GM23338 (cell line): ENCODE measurements around the gene MAGI3. TPM values are rescaled to one million over a fixed set of nuclear protein-coding genes. Genes with fewer than 3 reads are reported as not detected.

Experiments
- ATAC-seq: fragments of 200-7000 bp; cut with Tn5 transposase; 3 replicates; pipeline ENCODE4 v1.9.1; 2020
- DNase-seq: peaks from one replicate; pipeline ENCODE4 v3.0.0-alpha.2; 2015; ENCODE audit warnings: low spot score
- H2AFZ ChIP-seq: fragments of 200-600 bp; sonication (generic); 2 replicates; pipeline ENCODE4 v1.8.0; 2016; ENCODE audit warnings: antibody characterized with exemption, mild to moderate bottlenecking, moderate library complexity
- H3F3A ChIP-seq: fragments of 200-600 bp; sonication (generic); replicated peaks from 2 replicates; pipeline ENCODE4 v1.8.0; 2017; ENCODE audit warnings: antibody characterized with exemption, mixed run types, low read depth
- H3K27ac ChIP-seq: fragments of 200-600 bp; sonication (generic); 2 replicates; pipeline ENCODE4 v1.6.1; 2016; ENCODE audit warnings: low read depth
- H3K27me3 ChIP-seq: fragments of 200-600 bp; sonication (generic); 2 replicates; pipeline ENCODE4 v1.8.0; 2016; ENCODE audit warnings: mild to moderate bottlenecking, mixed run types, moderate library complexity; ENCODE audit not compliant: insufficient read depth
- H3K36me3 ChIP-seq: fragments of 200-600 bp; sonication (generic); 2 replicates; pipeline ENCODE4 v1.8.0; 2016; ENCODE audit warnings: mild to moderate bottlenecking; ENCODE audit not compliant: insufficient read depth
- H3K4me1 ChIP-seq: fragments of 200-600 bp; sonication (generic); 2 replicates; pipeline ENCODE4 v1.8.0; 2016; ENCODE audit warnings: mild to moderate bottlenecking, moderate library complexity; ENCODE audit not compliant: insufficient read depth
- H3K4me2 ChIP-seq: fragments of 200-600 bp; sonication (generic); 2 replicates; pipeline ENCODE4 v1.7.1; 2017; ENCODE audit warnings: mixed run types
- H3K4me3 ChIP-seq: fragments of 200-600 bp; sonication (generic); 2 replicates; pipeline ENCODE4 v1.6.1; 2016; ENCODE audit warnings: mixed run types
- H3K79me2 ChIP-seq: fragments of 200-600 bp; sonication (generic); replicated peaks from 2 replicates; pipeline ENCODE4 v1.8.0; 2017; ENCODE audit warnings: mild to moderate bottlenecking; ENCODE audit not compliant: insufficient read depth
- H3K9me2 ChIP-seq: fragments of 200-600 bp; sonication (generic); 2 replicates; pipeline ENCODE4 v1.8.0; 2017; ENCODE audit not compliant: insufficient read depth
- H4K20me1 ChIP-seq: fragments of 200-600 bp; sonication (generic); replicated peaks from 2 replicates; pipeline ENCODE4 v1.8.0; 2017; ENCODE audit warnings: mild to moderate bottlenecking; ENCODE audit not compliant: insufficient read depth
- H3K27ac Mint-ChIP-seq: 2 replicates; pipeline ENCODE4 v1.8.0; 2020; ENCODE audit warnings: inconsistent platforms, mild to moderate bottlenecking, moderate library complexity, mixed read lengths
- H3K27me3 Mint-ChIP-seq: 3 replicates; pipeline ENCODE4 v1.8.0; 2022; ENCODE audit warnings: low read depth, mild to moderate bottlenecking, moderate library complexity, mixed read lengths, inconsistent platforms; ENCODE audit not compliant: insufficient read depth, poor library complexity
- H3K36me3 Mint-ChIP-seq: 3 replicates; pipeline ENCODE4 v1.8.0; 2021; ENCODE audit warnings: low read depth, mild to moderate bottlenecking, inconsistent platforms, moderate library complexity, mixed read lengths
- H3K4me1 Mint-ChIP-seq: 3 replicates; pipeline ENCODE4 v1.8.0; 2020; ENCODE audit warnings: mild to moderate bottlenecking, inconsistent platforms, mixed read lengths
- H3K4me3 Mint-ChIP-seq: 3 replicates; pipeline ENCODE4 v1.8.0; 2021; ENCODE audit warnings: moderate library complexity, mild to moderate bottlenecking, inconsistent platforms, mixed read lengths
- H3K9me3 Mint-ChIP-seq: 3 replicates; pipeline ENCODE4 v1.8.0; 2020; ENCODE audit warnings: moderate library complexity, mild to moderate bottlenecking, inconsistent platforms, mixed read lengths
- CREB1 ChIP-seq: fragments of 250-450 bp; sonication (Bioruptor Pico); IDR thresholded peaks from 2 replicates; pipeline ENCODE4 v1.5.0; 2020; ENCODE audit warnings: low read depth, mild to moderate bottlenecking, moderate library complexity
- ETS1 ChIP-seq: IDR thresholded peaks from 2 replicates; pipeline ENCODE4 v1.6.1; 2016; ENCODE audit warnings: antibody characterized with exemption
- EZH2 ChIP-seq: fragments of 200-600 bp; sonication (generic); IDR thresholded peaks from one replicate; pipeline ENCODE4 v1.8.0; 2017; ENCODE audit warnings: antibody characterized with exemption, mild to moderate bottlenecking, low read depth; ENCODE audit not compliant: unreplicated experiment
- JUNB ChIP-seq: IDR thresholded peaks from one replicate; pipeline ENCODE4 v1.6.1; 2016; ENCODE audit warnings: antibody characterized with exemption; ENCODE audit not compliant: unreplicated experiment
- NANOG ChIP-seq: IDR thresholded peaks from 2 replicates; pipeline ENCODE4 v1.6.1; 2016; ENCODE audit warnings: antibody characterized with exemption, borderline replicate concordance
- POLR2AphosphoS5 ChIP-seq: IDR thresholded peaks from 2 replicates; pipeline ENCODE4 v1.6.1; 2016; ENCODE audit warnings: antibody characterized with exemption, low read depth
- STAT1 ChIP-seq: IDR thresholded peaks from one replicate; pipeline ENCODE4 v1.6.1; 2016; ENCODE audit warnings: antibody characterized with exemption; ENCODE audit not compliant: unreplicated experiment
- long read RNA-seq: library from polyadenylated mRNA; unstranded; transcript quantifications from one replicate; pipeline ENCODE4 v2.0.0, GENCODE V29; 2020; ENCODE audit not compliant: unreplicated experiment
- polyA plus RNA-seq: library from polyadenylated mRNA; unstranded; fragments of >200 nt; fragmentation: Nextera tagmentation; extraction: Ambion mirVana; gene quantifications from 2 replicates; pipeline ENCODE4 v1.2.1, GENCODE V29; 2016
- total RNA-seq: library from RNA; depleted of rRNA; stranded (reverse); fragments of >200 nt; shearing (Covaris generic); gene quantifications from 2 replicates; pipeline ENCODE4 v1.2.3, GENCODE V29; 2014; rRNA removed
- TF ChIP-seq, protein P1 (sequence below), 2 experiments: fragments of 200-600 bp in 1 of 2; sonication (generic) in 1 of 2; conservative IDR thresholded peaks; 2 replicates each; pipeline versions ENCODE4 v1.5.1 to v1.6.1; 2016 to 2017; ENCODE audit warnings: antibody characterized with exemption in 2 of 2, low read depth in 2 of 2, mild to moderate bottlenecking in 2 of 2, moderate library complexity in 1 of 2
- TF ChIP-seq, protein P2 (sequence below): fragments of 250-450 bp; sonication (Bioruptor Pico); IDR thresholded peaks from 2 replicates; pipeline ENCODE4 v1.5.0; 2020; ENCODE audit warnings: mild to moderate bottlenecking, moderate library complexity

Gene MAGI3
- 9.7 and 10.0 TPM in 2 replicates for total RNA-seq
- 2.5 and 3.9 TPM in 2 replicates for polyA plus RNA-seq
- long read RNA-seq, result 0 reads

DNA sequence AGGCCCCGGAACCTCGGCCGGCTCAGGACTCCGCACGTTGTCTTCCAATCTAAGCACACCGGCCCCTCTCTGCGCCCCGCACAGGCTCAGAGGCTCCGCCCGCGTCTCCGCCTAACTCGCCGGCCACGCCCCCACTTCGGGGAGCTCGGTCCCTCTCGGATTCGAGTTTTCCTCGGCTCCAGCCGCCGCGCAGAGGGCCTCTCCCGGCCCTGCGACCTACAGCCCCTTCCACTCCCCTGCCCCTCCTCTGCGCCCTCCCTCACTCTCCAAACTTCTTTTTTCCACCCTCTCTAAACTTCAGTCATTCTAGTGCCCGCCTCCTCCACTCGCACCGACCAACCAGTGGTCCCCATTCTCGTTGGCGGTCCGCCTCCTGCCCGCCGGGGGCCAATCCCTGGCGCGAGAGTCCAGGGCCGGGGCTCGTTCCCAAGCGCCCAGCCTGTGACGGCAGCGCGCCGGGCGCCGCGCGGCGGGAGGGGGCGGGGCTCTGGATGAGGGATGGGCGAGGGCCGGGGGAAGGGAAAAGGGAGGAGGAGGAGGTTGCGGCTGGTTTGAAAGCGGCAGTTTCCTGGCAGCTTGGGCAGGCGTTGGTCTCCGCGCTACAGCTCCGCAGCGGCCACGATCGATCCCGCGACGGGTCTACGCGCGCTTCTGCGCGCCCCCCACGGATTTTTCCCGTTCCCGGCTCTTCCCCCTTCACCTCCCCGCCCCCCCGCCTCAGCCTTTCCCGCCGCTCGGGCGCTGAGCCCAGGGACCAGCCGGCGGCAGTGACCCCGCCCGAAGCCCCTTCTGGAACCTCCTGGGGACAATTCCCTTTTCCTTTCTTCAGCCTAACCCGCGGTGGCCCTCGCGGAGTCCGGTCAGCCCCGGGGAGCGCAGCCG, at the start of gene MAGI3:
MAGI3 (plus strand) TSS at position 563 of the 882 bp plus-strand sequence. CDS start 519 bp downstream, outside the sequence.
- peak within 1 kb of the TSS; percentile 84 for H3K27ac Mint-ChIP-seq
- H3K79me2 ChIP-seq, result peaks cover 34% of the 10 kb centered on the region
- H4K20me1 ChIP-seq, result no peaks in the 10 kb centered on the region; the same call in 1 of the 2 replicates
- H3K36me3 Mint-ChIP-seq, result no peaks in the 10 kb centered on the region
- H3K27ac ChIP-seq, result peak within 1 kb of the TSS; percentile 6; the same call in 1 of the 2 replicates
- peaks cover 19% of the 10 kb centered on the region for H3K4me1 Mint-ChIP-seq
- H3K27me3 Mint-ChIP-seq, result peaks cover 6% of the 10 kb centered on the region
- H3K9me3 Mint-ChIP-seq, result no peaks in the 10 kb centered on the region
- DNase-seq (peak; percentile 98), ATAC-seq (peak; percentile 91)
- H3K4me2 ChIP-seq, result peak within 1 kb of the TSS; percentile 95
- TF ChIP-seq EZH2 (no peak), CREB1 (peak; percentile 78), NANOG (no peak), JUNB (no peak), POLR2AphosphoS5 (peak; percentile 56; the same call in 1 of the 2 replicates)
- TF ChIP-seq, protein P1, sequence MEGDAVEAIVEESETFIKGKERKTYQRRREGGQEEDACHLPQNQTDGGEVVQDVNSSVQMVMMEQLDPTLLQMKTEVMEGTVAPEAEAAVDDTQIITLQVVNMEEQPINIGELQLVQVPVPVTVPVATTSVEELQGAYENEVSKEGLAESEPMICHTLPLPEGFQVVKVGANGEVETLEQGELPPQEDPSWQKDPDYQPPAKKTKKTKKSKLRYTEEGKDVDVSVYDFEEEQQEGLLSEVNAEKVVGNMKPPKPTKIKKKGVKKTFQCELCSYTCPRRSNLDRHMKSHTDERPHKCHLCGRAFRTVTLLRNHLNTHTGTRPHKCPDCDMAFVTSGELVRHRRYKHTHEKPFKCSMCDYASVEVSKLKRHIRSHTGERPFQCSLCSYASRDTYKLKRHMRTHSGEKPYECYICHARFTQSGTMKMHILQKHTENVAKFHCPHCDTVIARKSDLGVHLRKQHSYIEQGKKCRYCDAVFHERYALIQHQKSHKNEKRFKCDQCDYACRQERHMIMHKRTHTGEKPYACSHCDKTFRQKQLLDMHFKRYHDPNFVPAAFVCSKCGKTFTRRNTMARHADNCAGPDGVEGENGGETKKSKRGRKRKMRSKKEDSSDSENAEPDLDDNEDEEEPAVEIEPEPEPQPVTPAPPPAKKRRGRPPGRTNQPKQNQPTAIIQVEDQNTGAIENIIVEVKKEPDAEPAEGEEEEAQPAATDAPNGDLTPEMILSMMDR (conservative IDR thresholded peaks at IDR 0.05; ENCODE audit: low read depth in 2 of 2), result no peak
- peak within 1 kb of the TSS; percentile 97 for H2AFZ ChIP-seq
- no peaks in the 10 kb centered on the region for H3K36me3 ChIP-seq
- H3K27me3 ChIP-seq, result peaks cover 18% of the 10 kb centered on the region
- H3K4me1 ChIP-seq, result peaks cover 24% of the 10 kb centered on the region
- peak within 1 kb of the TSS; percentile 83 for H3K4me3 ChIP-seq
- H3F3A ChIP-seq, result peaks cover 7% of the 10 kb centered on the region
- H3K9me2 ChIP-seq, result no peaks in the 10 kb centered on the region
- peak within 1 kb of the TSS; percentile 84 for H3K4me3 Mint-ChIP-seq

GRCh38 chr1:113353580-113353979, 36.7 kb upstream of the MAGI3 start:
- Mint-ChIP-seq H3K27ac (no peak overlapping the region), H3K4me3 (no peak overlapping the region), H3K36me3 (no peaks in the 10 kb centered on the region), H3K27me3 (no peaks in the 10 kb centered on the region), H3K9me3 (no peaks in the 10 kb centered on the region), H3K4me1 (no peaks in the 10 kb centered on the region)
- H3K27ac ChIP-seq, result no peak overlapping the region
- no peak overlapping the region for H3K4me2 ChIP-seq
- no peaks in the 10 kb centered on the region for H3K27me3 ChIP-seq
- ATAC-seq (no peak), DNase-seq (no peak)
- no peak overlapping the region for H3K4me3 ChIP-seq
- H4K20me1 ChIP-seq, result no peaks in the 10 kb centered on the region
- peaks cover 6% of the 10 kb centered on the region; the same call in 1 of the 2 replicates for H3K9me2 ChIP-seq
- no peaks in the 10 kb centered on the region for H3K36me3 ChIP-seq
- no peaks in the 10 kb centered on the region for H3K4me1 ChIP-seq
- no peaks in the 10 kb centered on the region for H3K79me2 ChIP-seq
- H2AFZ ChIP-seq, result no peak overlapping the region
- H3F3A ChIP-seq, result no peaks in the 10 kb centered on the region
- TF ChIP-seq EZH2 (no peak), STAT1 (no peak), ETS1 (no peak), POLR2AphosphoS5 (no peak), NANOG (no peak)
- TF ChIP-seq, protein P2, sequence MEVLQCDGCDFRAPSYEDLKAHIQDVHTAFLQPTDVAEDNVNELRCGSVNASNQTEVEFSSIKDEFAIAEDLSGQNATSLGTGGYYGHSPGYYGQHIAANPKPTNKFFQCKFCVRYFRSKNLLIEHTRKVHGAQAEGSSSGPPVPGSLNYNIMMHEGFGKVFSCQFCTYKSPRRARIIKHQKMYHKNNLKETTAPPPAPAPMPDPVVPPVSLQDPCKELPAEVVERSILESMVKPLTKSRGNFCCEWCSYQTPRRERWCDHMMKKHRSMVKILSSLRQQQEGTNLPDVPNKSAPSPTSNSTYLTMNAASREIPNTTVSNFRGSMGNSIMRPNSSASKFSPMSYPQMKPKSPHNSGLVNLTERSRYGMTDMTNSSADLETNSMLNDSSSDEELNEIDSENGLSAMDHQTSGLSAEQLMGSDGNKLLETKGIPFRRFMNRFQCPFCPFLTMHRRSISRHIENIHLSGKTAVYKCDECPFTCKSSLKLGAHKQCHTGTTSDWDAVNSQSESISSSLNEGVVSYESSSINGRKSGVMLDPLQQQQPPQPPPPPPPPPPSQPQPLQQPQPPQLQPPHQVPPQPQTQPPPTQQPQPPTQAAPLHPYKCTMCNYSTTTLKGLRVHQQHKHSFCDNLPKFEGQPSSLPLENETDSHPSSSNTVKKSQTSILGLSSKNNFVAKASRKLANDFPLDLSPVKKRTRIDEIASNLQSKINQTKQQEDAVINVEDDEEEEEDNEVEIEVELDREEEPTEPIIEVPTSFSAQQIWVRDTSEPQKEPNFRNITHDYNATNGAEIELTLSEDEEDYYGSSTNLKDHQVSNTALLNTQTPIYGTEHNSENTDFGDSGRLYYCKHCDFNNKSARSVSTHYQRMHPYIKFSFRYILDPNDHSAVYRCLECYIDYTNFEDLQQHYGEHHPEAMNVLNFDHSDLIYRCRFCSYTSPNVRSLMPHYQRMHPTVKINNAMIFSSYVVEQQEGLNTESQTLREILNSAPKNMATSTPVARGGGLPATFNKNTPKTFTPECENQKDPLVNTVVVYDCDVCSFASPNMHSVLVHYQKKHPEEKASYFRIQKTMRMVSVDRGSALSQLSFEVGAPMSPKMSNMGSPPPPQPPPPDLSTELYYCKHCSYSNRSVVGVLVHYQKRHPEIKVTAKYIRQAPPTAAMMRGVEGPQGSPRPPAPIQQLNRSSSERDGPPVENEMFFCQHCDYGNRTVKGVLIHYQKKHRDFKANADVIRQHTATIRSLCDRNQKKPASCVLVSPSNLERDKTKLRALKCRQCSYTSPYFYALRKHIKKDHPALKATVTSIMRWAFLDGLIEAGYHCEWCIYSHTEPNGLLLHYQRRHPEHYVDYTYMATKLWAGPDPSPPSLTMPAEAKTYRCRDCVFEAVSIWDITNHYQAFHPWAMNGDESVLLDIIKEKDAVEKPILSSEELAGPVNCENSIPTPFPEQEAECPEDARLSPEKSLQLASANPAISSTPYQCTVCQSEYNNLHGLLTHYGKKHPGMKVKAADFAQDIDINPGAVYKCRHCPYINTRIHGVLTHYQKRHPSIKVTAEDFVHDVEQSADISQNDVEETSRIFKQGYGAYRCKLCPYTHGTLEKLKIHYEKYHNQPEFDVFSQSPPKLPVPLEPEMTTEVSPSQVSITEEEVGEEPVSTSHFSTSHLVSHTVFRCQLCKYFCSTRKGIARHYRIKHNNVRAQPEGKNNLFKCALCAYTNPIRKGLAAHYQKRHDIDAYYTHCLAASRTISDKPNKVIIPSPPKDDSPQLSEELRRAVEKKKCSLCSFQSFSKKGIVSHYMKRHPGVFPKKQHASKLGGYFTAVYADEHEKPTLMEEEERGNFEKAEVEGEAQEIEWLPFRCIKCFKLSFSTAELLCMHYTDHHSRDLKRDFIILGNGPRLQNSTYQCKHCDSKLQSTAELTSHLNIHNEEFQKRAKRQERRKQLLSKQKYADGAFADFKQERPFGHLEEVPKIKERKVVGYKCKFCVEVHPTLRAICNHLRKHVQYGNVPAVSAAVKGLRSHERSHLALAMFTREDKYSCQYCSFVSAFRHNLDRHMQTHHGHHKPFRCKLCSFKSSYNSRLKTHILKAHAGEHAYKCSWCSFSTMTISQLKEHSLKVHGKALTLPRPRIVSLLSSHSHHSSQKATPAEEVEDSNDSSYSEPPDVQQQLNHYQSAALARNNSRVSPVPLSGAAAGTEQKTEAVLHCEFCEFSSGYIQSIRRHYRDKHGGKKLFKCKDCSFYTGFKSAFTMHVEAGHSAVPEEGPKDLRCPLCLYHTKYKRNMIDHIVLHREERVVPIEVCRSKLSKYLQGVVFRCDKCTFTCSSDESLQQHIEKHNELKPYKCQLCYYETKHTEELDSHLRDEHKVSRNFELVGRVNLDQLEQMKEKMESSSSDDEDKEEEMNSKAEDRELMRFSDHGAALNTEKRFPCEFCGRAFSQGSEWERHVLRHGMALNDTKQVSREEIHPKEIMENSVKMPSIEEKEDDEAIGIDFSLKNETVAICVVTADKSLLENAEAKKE (CRISPR knock-in tag), result no peak
